KMS-11 (cell line): ENCODE results near the gene OSBPL8.

Experiments used
- H2AFZ ChIP-seq: fragments of 200-600 bp; sonication (generic); 2 replicates; pipeline ENCODE4 v1.6.1; 2016; ENCODE audit warnings: antibody characterized with exemption, mixed run types, low read depth
- H3K27ac ChIP-seq: fragments of 200-600 bp; sonication (generic); 2 replicates; pipeline ENCODE4 v1.6.1; 2016; ENCODE audit warnings: mild to moderate bottlenecking, mixed run types
- H3K27me3 ChIP-seq: fragments of 200-600 bp; sonication (generic); 2 replicates; pipeline ENCODE4 v1.6.1; 2017; ENCODE audit warnings: mild to moderate bottlenecking, low read depth, mixed run types, moderate library complexity; ENCODE audit not compliant: insufficient read depth
- H3K36me3 ChIP-seq: fragments of 200-600 bp; sonication (generic); 2 replicates; pipeline ENCODE4 v1.6.1; 2017; ENCODE audit warnings: mild to moderate bottlenecking, mixed run types; ENCODE audit not compliant: insufficient read depth
- H3K4me1 ChIP-seq: fragments of 200-600 bp; sonication (generic); 2 replicates; pipeline ENCODE4 v1.6.1; 2016; ENCODE audit warnings: mild to moderate bottlenecking, low read depth, mixed run types; ENCODE audit not compliant: poor library complexity, severe bottlenecking
- H3K4me2 ChIP-seq: fragments of 200-600 bp; sonication (generic); 2 replicates; pipeline ENCODE4 v1.7.0; 2016; ENCODE audit warnings: mild to moderate bottlenecking, mixed run types
- H3K4me3 ChIP-seq: fragments of 200-600 bp; sonication (generic); IDR thresholded peaks from 2 replicates; pipeline ENCODE4 v1.6.1; 2017; ENCODE audit warnings: low read depth, low read length, mixed read lengths; ENCODE audit not compliant: insufficient read depth
- H3K79me2 ChIP-seq: fragments of 200-600 bp; sonication (generic); 2 replicates; pipeline ENCODE4 v1.6.1; 2016; ENCODE audit warnings: low read depth, mixed run types; ENCODE audit not compliant: insufficient read depth
- H3K9ac ChIP-seq: fragments of 200-600 bp; sonication (generic); 2 replicates; pipeline ENCODE4 v1.6.1; 2016; ENCODE audit warnings: mild to moderate bottlenecking, mixed run types
- H4K20me1 ChIP-seq: fragments of 200-600 bp; sonication (generic); 2 replicates; pipeline ENCODE4 v1.6.1; 2016; ENCODE audit warnings: mild to moderate bottlenecking, mixed run types; ENCODE audit not compliant: insufficient read depth
- TF ChIP-seq, protein P1 (sequence below): fragments of 200-600 bp; sonication (generic); conservative IDR thresholded peaks from 2 replicates; pipeline ENCODE4 v1.6.1; 2017; ENCODE audit warnings: low read depth, mild to moderate bottlenecking, antibody characterized with exemption, low read length, moderate library complexity, mixed read lengths

OSBPL8 gene

DNA sequence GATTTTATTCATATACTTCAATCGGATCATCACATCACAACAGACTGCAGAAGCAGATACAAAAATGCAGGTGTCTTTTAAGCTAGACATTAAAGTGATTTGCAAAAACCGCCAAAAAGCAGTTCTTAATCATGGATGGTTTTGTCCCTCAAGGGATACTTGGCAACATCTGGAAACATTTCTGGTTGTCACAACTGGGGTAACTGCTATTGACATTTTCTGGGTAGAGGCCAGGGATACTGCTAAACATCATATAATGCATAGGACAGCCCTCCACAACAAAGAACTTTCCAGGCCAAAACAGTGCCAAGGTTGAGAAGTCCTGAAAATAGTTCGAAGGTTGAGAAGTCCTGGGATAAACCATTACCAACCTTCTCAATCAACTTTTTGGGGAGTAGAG, 109.6 kb downstream of the OSBPL8 start:
- H3K9ac ChIP-seq = no peak overlapping the region
- no peaks in the 10 kb centered on the region for H3K79me2 ChIP-seq
- no peaks in the 10 kb centered on the region for H3K27me3 ChIP-seq
- H3K4me3 ChIP-seq = no peak overlapping the region
- no peak overlapping the region for H3K27ac ChIP-seq
- H2AFZ ChIP-seq = no peak overlapping the region
- H3K4me1 ChIP-seq = no peaks in the 10 kb centered on the region
- no peaks in the 10 kb centered on the region for H4K20me1 ChIP-seq
- H3K4me2 ChIP-seq = no peak overlapping the region
- TF ChIP-seq, protein P1, sequence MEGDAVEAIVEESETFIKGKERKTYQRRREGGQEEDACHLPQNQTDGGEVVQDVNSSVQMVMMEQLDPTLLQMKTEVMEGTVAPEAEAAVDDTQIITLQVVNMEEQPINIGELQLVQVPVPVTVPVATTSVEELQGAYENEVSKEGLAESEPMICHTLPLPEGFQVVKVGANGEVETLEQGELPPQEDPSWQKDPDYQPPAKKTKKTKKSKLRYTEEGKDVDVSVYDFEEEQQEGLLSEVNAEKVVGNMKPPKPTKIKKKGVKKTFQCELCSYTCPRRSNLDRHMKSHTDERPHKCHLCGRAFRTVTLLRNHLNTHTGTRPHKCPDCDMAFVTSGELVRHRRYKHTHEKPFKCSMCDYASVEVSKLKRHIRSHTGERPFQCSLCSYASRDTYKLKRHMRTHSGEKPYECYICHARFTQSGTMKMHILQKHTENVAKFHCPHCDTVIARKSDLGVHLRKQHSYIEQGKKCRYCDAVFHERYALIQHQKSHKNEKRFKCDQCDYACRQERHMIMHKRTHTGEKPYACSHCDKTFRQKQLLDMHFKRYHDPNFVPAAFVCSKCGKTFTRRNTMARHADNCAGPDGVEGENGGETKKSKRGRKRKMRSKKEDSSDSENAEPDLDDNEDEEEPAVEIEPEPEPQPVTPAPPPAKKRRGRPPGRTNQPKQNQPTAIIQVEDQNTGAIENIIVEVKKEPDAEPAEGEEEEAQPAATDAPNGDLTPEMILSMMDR = no peak
- H3K36me3 ChIP-seq = no peaks in the 10 kb centered on the region

DNA sequence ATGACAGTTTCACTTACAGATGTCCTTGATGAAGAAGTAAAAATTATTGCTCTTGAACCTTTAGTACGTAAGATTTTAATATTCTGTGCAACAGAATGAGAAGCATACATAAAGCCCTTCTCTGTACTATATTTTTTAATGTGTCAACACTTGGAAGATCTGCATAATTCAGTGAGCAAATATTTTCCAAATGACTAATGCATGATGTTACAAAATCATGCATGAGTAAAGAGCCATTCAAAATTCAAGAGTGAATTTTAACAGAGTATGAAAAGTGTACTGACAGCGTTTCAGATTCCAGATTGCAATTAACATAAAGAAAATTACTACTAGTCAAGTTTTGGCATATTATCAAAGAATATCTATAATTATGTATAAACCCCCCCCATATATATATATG, 110.0 kb downstream of the OSBPL8 start:
- no peak overlapping the region for H3K9ac ChIP-seq
- no peaks in the 10 kb centered on the region for H3K27me3 ChIP-seq
- no peak overlapping the region for H3K27ac ChIP-seq
- no peaks in the 10 kb centered on the region for H3K36me3 ChIP-seq
- no peak overlapping the region for H3K4me2 ChIP-seq
- no peak overlapping the region for H3K4me3 ChIP-seq
- no peak overlapping the region for H2AFZ ChIP-seq
- H3K4me1 ChIP-seq = no peaks in the 10 kb centered on the region
- no peaks in the 10 kb centered on the region for H4K20me1 ChIP-seq
- no peaks in the 10 kb centered on the region for H3K79me2 ChIP-seq
- TF ChIP-seq, protein P1 = no peak

DNA sequence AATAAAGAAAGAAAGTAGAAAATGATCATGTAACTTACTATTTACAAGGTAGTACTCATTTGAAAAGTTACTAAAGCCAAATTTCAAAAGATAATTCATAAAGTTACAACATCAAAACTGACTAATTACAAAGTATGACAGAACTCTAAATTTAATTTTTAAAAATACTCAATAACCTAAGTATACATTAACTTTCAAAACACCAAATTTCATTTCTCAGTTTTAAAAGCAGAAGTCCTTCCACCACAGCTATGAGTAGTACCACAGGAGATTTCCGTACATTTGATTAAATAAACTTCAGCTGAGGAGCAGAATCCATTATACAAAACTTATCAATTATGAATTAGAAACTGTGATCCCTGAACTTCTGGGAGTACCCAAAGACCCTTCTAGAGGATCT, 110.6 kb downstream of the OSBPL8 start:
- Histone ChIP-seq H4K20me1 (no peaks in the 10 kb centered on the region), H3K36me3 (no peaks in the 10 kb centered on the region), H2AFZ (no peak overlapping the region), H3K4me3 (no peak overlapping the region), H3K79me2 (no peaks in the 10 kb centered on the region), H3K27ac (no peak overlapping the region), H3K9ac (no peak overlapping the region), H3K4me2 (no peak overlapping the region), H3K27me3 (no peaks in the 10 kb centered on the region), H3K4me1 (no peaks in the 10 kb centered on the region)
- TF ChIP-seq, protein P1 = no peak

DNA sequence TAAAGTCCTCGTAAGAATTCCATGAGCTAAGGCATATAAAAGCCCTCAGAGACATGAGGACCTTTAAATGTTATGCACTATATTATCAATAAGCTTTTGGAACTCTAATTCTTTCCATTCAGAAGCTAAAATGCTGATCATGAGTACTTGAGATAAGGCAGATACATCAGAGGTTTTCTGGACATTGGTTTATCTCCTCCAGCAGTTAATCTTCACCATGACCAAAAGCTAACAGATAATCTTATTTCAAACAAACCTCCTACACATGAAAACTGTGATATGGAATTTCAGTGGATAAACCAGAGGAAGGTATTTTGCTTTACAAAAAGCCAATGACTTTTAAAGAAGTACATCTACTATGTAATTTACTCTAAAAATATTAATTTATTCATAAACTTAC, 113.5 kb downstream of the OSBPL8 start:
- H3K27ac ChIP-seq = no peak overlapping the region
- H3K4me1 ChIP-seq = no peaks in the 10 kb centered on the region
- H3K4me2 ChIP-seq = no peak overlapping the region
- TF ChIP-seq, protein P1 = no peak
- no peak overlapping the region for H3K9ac ChIP-seq
- H3K79me2 ChIP-seq = no peaks in the 10 kb centered on the region
- no peak overlapping the region for H2AFZ ChIP-seq
- H3K36me3 ChIP-seq = no peaks in the 10 kb centered on the region
- H4K20me1 ChIP-seq = no peaks in the 10 kb centered on the region
- no peaks in the 10 kb centered on the region for H3K27me3 ChIP-seq
- H3K4me3 ChIP-seq = no peak overlapping the region
